OCI-LY7 (cell line): ENCODE results near the gene PIGH.

ENCODE experiments used
- CTCF ChIP-seq: fragments of 200-600 bp; sonication (generic); conservative IDR thresholded peaks from 2 replicates; pipeline ENCODE4 v1.5.1; 2014; ENCODE audit warnings: mild to moderate bottlenecking, antibody characterized with exemption, low read length, moderate library complexity, mixed read lengths
- EZH2phosphoT487 ChIP-seq: fragments of 200-600 bp; sonication (generic); IDR thresholded peaks from 2 replicates; pipeline ENCODE4 v1.6.1; 2018; ENCODE audit warnings: low read depth, borderline replicate concordance, mild to moderate bottlenecking, mixed run types, antibody characterized with exemption, low read length, moderate library complexity, mixed read lengths

GRCh38 chr14:67623114-67623513, 23.0 kb upstream of the PIGH start:
- TF ChIP-seq CTCF, result no peak
- TF ChIP-seq EZH2phosphoT487, result no peak
